Stimulated activated CD4-positive, alpha-beta T cell treated with anti-CD3 and anti-CD28 coated beads, Interleukin-4, amount 100 ng/mL, for 4 hours (primary cell): ENCODE results near the gene MYZAP.

Source experiments
- DNase-seq, 2 experiments: peaks; one replicate each; pipeline ENCODE4 v3.0.0-alpha.2; 2020

MYZAP gene

GRCh38 chr15:57565311-57565710 is 26.4 kb upstream of the MYZAP start:
- peak; percentile 5 to 23 for DNase-seq

- no peak for DNase-seq
Observed at GRCh38 chr15:57566834-57567233, 24.9 kb upstream of the MYZAP start.

GRCh38 chr15:57567891-57568290 is 23.8 kb upstream of the MYZAP start:
- DNase-seq, result no peak

GRCh38 chr15:57568299-57568698 is 23.4 kb upstream of the MYZAP start:
- DNase-seq, result no peak

GRCh38 chr15:57570340-57570739 is 21.4 kb upstream of the MYZAP start:
- no peak for DNase-seq

- no peak for DNase-seq
Observed at GRCh38 chr15:57570994-57571393, 20.7 kb upstream of the MYZAP start.

- DNase-seq, result no peak
Observed at GRCh38 chr15:57571725-57572124, 20.0 kb upstream of the MYZAP start.

GRCh38 chr15:57572468-57572867 is 19.2 kb upstream of the MYZAP start:
- DNase-seq, result no peak

- DNase-seq, result no peak
Observed at GRCh38 chr15:57573151-57573550, 18.6 kb upstream of the MYZAP start.

GRCh38 chr15:57575363-57575762 is 16.3 kb upstream of the MYZAP start:
- no peak for DNase-seq

- no peak for DNase-seq
Observed at GRCh38 chr15:57578288-57578900, 13.3 kb upstream of the MYZAP start.

GRCh38 chr15:57580428-57580827 is 11.3 kb upstream of the MYZAP start:
- no peak for DNase-seq

- DNase-seq, result no peak
Observed at GRCh38 chr15:57580866-57581265, 10.8 kb upstream of the MYZAP start.

- no peak for DNase-seq
Observed at GRCh38 chr15:57582090-57582489, 9.6 kb upstream of the MYZAP start.

GRCh38 chr15:57583282-57583681 is 8.4 kb upstream of the MYZAP start:
- no peak for DNase-seq

GRCh38 chr15:57583720-57584119 is 8.0 kb upstream of the MYZAP start:
- no peak for DNase-seq

GRCh38 chr15:57586661-57587424 is 4.9 kb upstream of the MYZAP start:
- no peak for DNase-seq

- no peak for DNase-seq
Observed at GRCh38 chr15:57589281-57589680, 2.4 kb upstream of the MYZAP start.

- DNase-seq, result no peak
Observed at GRCh38 chr15:57589754-57590153, 1.9 kb upstream of the MYZAP start.

- DNase-seq, result no peak
Observed at GRCh38 chr15:57591237-57591821, 375 bp upstream of the MYZAP start.

GRCh38 chr15:57592426-57592825 is 722 bp downstream of the MYZAP start:
- DNase-seq, result no peak

- no peak for DNase-seq
Observed at GRCh38 chr15:57592836-57593420, 1.2 kb downstream of the MYZAP start.

GRCh38 chr15:57594479-57594878 is 2.8 kb downstream of the MYZAP start:
- no peak for DNase-seq
